Kidney epithelial cell (primary cell): ENCODE measurements around the gene SLC2A13. TPM values are rescaled to one million over a fixed set of nuclear protein-coding genes. Genes with fewer than 3 reads are reported as not detected.

Experiments
- DNase-seq: peaks from one replicate; pipeline ENCODE4 v3.0.0-alpha.2; 2010; ENCODE audit warnings: low read depth
- H3K27me3 ChIP-seq: 2 replicates; pipeline ENCODE4 v1.6.0; 2011; ENCODE audit warnings: low read length; ENCODE audit not compliant: control insufficient read depth, insufficient read depth
- H3K36me3 ChIP-seq: 2 replicates; pipeline ENCODE4 v1.5.1; 2011; ENCODE audit warnings: low read length; ENCODE audit not compliant: control insufficient read depth, insufficient read depth
- H3K4me3 ChIP-seq: 2 replicates; pipeline ENCODE4 v1.5.1; 2011; ENCODE audit warnings: low read depth, mild to moderate bottlenecking, control low read depth, low read length
- total RNA-seq: library from RNA; depleted of rRNA; stranded (reverse); fragments of >200 nt; gene quantifications from 2 replicates; pipeline ENCODE4 v1.2.3, GENCODE V29; 2015
- TF ChIP-seq, protein P1 (sequence below): IDR thresholded peaks from 2 replicates; pipeline ENCODE4 v1.5.1; 2011; ENCODE audit warnings: mild to moderate bottlenecking, moderate library complexity, low read length, control low read depth, inconsistent platforms; ENCODE audit not compliant: insufficient read depth, poor library complexity, severe bottlenecking

SLC2A13 gene
- total RNA-seq, 1 donor from 2014 or later = 6.8 TPM

DNA sequence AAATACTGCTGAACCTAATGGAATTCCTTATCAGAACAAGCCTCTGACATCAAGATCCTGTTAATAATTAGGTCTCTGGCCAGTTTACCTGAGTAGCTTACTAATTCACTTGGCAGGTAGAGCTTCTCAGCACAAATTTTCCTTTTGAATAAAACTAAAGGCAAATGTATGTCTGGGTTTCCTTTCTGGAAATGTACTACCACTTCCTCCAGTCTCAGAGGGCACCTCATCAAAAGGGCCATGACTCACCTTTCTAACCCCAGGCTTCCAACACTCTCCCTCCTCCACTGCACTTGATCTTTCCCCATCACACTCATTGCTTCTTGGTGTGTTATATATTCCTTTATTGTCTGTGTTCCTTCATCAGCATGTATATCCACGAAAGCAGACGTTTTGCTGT is 90.5 kb downstream of the SLC2A13 start:
- Histone ChIP-seq H3K36me3 (no peaks in the 10 kb centered on the region), H3K4me3 (no peak overlapping the region), H3K27me3 (no peaks in the 10 kb centered on the region)
- TF ChIP-seq, protein P1, sequence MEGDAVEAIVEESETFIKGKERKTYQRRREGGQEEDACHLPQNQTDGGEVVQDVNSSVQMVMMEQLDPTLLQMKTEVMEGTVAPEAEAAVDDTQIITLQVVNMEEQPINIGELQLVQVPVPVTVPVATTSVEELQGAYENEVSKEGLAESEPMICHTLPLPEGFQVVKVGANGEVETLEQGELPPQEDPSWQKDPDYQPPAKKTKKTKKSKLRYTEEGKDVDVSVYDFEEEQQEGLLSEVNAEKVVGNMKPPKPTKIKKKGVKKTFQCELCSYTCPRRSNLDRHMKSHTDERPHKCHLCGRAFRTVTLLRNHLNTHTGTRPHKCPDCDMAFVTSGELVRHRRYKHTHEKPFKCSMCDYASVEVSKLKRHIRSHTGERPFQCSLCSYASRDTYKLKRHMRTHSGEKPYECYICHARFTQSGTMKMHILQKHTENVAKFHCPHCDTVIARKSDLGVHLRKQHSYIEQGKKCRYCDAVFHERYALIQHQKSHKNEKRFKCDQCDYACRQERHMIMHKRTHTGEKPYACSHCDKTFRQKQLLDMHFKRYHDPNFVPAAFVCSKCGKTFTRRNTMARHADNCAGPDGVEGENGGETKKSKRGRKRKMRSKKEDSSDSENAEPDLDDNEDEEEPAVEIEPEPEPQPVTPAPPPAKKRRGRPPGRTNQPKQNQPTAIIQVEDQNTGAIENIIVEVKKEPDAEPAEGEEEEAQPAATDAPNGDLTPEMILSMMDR = no peak
- DNase-seq = no peak

DNA sequence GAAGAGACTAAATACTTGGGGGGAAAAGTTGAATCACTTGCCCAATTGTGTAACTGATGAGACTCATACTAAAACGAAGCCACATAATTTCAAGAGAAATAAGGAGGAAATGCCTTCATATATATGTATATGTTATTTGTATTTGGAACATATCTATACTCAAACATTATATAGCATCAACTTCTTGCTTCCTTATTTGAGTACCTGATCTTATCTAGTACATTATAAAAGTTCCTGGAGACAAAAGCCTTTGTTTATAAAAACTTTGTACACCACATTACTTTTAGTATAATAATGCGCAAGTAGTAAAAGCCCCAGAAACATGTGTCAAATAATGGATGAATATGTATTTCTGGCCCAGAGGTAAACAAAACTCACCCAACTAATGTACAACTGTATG is 92.0 kb downstream of the SLC2A13 start:
- TF ChIP-seq, protein P1 = no peak

DNA sequence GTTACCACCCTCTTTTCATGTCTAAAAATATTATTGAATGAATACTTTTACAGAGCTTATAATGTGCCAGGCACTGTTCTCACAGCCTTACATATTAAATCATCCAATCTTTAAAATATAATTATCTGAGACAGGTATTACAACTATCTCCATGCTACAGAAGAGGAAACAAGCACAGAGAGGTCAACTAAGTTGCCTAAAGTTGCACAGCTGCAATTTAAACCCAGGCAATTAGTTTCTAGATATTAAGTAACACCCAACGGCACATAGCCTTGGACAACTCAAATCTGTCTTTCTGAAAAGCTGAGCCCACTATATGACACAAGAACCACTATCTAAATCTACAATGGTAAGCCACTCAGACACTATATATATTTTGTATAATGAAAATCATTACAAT is 92.6 kb downstream of the SLC2A13 start:
- no peaks in the 10 kb centered on the region for H3K36me3 ChIP-seq
- H3K4me3 ChIP-seq = no peak overlapping the region
- no peak for DNase-seq
- no peaks in the 10 kb centered on the region for H3K27me3 ChIP-seq
- TF ChIP-seq, protein P1 = no peak

More for the DNA sequence above, 92.0 kb downstream of the SLC2A13 start:
- Histone ChIP-seq H3K36me3 (no peaks in the 10 kb centered on the region), H3K4me3 (no peak overlapping the region), H3K27me3 (no peaks in the 10 kb centered on the region)
- no peak for DNase-seq

DNA sequence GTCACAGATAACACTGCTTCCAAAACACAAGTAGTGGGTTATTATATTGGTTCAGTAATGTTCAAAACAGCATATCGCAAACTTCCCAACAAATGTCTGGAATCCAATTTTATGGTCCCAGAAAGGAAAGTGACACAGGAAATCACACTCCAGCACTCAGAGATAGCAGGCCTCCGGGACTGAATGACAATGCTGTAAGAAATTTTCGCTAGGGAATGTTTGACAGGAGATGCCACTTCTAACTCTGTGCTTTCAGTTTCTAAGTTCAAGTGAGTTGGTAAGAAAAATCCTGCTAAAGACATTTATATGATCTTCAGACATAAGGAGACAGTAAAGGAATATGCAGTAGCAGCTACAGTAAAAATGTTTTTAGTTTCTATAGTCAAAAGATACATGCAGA is 93.2 kb downstream of the SLC2A13 start:
- no peaks in the 10 kb centered on the region for H3K36me3 ChIP-seq
- TF ChIP-seq, protein P1 = no peak
- no peak overlapping the region for H3K4me3 ChIP-seq
- H3K27me3 ChIP-seq = no peaks in the 10 kb centered on the region
- DNase-seq = no peak

DNA sequence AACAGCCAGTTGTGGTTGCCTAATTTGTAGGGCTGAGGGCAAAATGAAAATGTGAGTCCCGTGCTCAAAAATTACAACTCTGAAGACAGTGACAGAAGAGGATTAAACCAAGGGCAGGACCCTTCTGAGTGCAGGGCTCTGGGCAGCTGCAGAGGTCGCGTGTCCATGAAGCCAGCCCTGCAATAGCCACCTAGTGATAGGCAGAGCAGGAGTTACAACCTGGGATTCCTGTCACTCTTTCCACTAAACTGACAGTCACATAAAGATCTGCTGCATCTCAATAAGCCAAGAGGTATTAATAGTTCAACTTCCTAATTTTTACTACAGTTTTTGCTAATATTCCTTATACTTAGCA is 94.1 kb downstream of the SLC2A13 start:
- H3K36me3 ChIP-seq = no peaks in the 10 kb centered on the region
- TF ChIP-seq, protein P1 = no peak
- H3K27me3 ChIP-seq = no peaks in the 10 kb centered on the region
- H3K4me3 ChIP-seq = no peak overlapping the region
- DNase-seq = no peak

DNA sequence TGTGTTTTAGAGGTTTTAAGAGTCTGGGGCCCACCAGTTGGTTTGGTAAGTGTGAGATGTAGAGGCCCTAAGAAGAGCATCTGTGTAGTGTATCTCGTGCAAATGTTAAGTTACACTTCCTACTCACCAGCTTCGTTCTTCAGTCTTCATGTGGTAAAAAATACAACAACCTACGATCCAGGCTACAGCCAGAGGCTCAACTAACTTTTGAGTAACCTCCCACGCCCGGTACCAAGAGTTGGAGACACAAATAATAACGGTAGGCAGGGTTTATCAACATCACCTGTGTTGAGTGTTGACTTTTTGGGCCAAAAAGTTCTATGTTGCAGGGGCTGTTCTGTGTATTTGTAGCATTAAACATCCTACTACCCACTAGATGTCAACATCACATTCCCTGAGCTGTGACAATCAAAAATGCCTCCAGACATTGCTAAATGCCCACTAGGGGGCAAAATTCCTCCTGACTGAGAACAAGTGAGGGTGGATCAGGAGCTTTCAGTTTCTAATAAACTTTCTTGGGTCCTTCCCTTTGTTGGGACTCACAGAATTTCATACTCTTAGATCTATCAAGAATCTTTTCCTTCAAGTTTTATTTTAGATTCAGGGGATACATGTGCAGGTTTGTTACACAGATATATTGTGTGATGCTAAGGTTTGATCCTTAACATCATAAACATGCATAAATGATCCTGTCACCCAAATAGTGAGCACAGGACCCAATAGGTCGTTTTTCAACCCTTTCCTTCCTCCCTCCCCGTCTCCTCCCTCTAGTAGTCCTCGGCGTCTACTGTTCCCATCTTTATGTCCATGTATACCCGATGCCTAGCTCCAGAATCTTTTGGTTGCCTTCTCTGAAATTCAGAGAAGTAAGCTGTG is 94.7 kb downstream of the SLC2A13 start:
- H3K4me3 ChIP-seq = no peak overlapping the region
- DNase-seq = no peak
- TF ChIP-seq, protein P1 = peak; percentile 75
- no peaks in the 10 kb centered on the region for H3K27me3 ChIP-seq
- no peaks in the 10 kb centered on the region for H3K36me3 ChIP-seq
